ENCODE data around the gene ADAM10. TPM values are rescaled to one million over a fixed set of nuclear protein-coding genes. Genes with fewer than 3 reads are reported as not detected.

Gene ADAM10
- total RNA-seq, 1 donor from 2014 or later, result 48.1 TPM

- TF ChIP-seq POLR2A (IDR thresholded peaks at IDR 0.05) (no peak), POLR2AphosphoS5 (IDR thresholded peaks at IDR 0.05; ENCODE audit: insufficient read depth in 1 of 2, low read depth in 1 of 2) (no peak)
- TF ChIP-seq, protein P1, sequence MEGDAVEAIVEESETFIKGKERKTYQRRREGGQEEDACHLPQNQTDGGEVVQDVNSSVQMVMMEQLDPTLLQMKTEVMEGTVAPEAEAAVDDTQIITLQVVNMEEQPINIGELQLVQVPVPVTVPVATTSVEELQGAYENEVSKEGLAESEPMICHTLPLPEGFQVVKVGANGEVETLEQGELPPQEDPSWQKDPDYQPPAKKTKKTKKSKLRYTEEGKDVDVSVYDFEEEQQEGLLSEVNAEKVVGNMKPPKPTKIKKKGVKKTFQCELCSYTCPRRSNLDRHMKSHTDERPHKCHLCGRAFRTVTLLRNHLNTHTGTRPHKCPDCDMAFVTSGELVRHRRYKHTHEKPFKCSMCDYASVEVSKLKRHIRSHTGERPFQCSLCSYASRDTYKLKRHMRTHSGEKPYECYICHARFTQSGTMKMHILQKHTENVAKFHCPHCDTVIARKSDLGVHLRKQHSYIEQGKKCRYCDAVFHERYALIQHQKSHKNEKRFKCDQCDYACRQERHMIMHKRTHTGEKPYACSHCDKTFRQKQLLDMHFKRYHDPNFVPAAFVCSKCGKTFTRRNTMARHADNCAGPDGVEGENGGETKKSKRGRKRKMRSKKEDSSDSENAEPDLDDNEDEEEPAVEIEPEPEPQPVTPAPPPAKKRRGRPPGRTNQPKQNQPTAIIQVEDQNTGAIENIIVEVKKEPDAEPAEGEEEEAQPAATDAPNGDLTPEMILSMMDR (IDR thresholded peaks at IDR 0.05), result no peak
- no peaks in the 10 kb centered on the region for H3K4me1 ChIP-seq
- H3K9me3 ChIP-seq, result no peaks in the 10 kb centered on the region
- DNase-seq (ENCODE audit: extremely low spot score in 2 of 2), result no peak
- H3K27me3 ChIP-seq, result no peaks in the 10 kb centered on the region
- H3K4me3 ChIP-seq, result no peak overlapping the region
- peaks cover 0 to 5% of the 10 kb centered on the region in 2 donors for H3K36me3 ChIP-seq
- intact Hi-C loops (cut with DNase I), result no loop called here
- no peak overlapping the region for H3K27ac ChIP-seq
Observed at GRCh38 chr15:58602823-58603222, 146.7 kb downstream of the ADAM10 start.

- Histone ChIP-seq H3K4me3 (no peak overlapping the region), H3K9me3 (no peaks in the 10 kb centered on the region), H3K36me3 (peaks cover 0 to 15% of the 10 kb centered on the region in 2 donors), H3K4me1 (no peaks in the 10 kb centered on the region), H3K27ac (no peak overlapping the region), H3K27me3 (no peaks in the 10 kb centered on the region)
- TF ChIP-seq, protein P1 (IDR thresholded peaks at IDR 0.05), result no peak
- TF ChIP-seq POLR2A (IDR thresholded peaks at IDR 0.05), result no peak
- TF ChIP-seq POLR2AphosphoS5 (IDR thresholded peaks at IDR 0.05; ENCODE audit: insufficient read depth in 1 of 2, low read depth in 1 of 2), result no peak
- intact Hi-C loops (cut with DNase I), result no loop called here
- DNase-seq (ENCODE audit: extremely low spot score in 2 of 2), result no peak
Observed at GRCh38 chr15:58598829-58599210, 150.7 kb downstream of the ADAM10 start.

- Histone ChIP-seq H3K36me3 (peaks cover 0 to 15% of the 10 kb centered on the region in 2 donors), H3K27me3 (no peaks in the 10 kb centered on the region), H3K4me3 (no peak overlapping the region), H3K4me1 (no peaks in the 10 kb centered on the region), H3K9me3 (no peaks in the 10 kb centered on the region), H3K27ac (no peak overlapping the region)
- intact Hi-C loops (cut with DNase I), result no loop called here
- DNase-seq (ENCODE audit: extremely low spot score in 2 of 2), result no peak
- TF ChIP-seq, protein P1 (IDR thresholded peaks at IDR 0.05), result no peak
- no peak for TF ChIP-seq POLR2A (IDR thresholded peaks at IDR 0.05)
- no peak for TF ChIP-seq POLR2AphosphoS5 (IDR thresholded peaks at IDR 0.05; ENCODE audit: insufficient read depth in 1 of 2, low read depth in 1 of 2)
Observed at GRCh38 chr15:58597943-58598828, 151.3 kb downstream of the ADAM10 start.

GRCh38 chr15:58595516-58596263 is 153.8 kb downstream of the ADAM10 start:
- intact Hi-C loops (cut with DNase I), result no loop called here
- peaks cover 0 to 15% of the 10 kb centered on the region in 2 donors for H3K36me3 ChIP-seq

GRCh38 chr15:58594898-58595297 is 154.6 kb downstream of the ADAM10 start:
- no peaks in the 10 kb centered on the region for H3K27me3 ChIP-seq
- H3K36me3 ChIP-seq, result peaks cover 0 to 15% of the 10 kb centered on the region in 2 donors
- no peak for DNase-seq (ENCODE audit: extremely low spot score in 2 of 2)
- TF ChIP-seq POLR2A (IDR thresholded peaks at IDR 0.05) (no peak), POLR2AphosphoS5 (IDR thresholded peaks at IDR 0.05; ENCODE audit: insufficient read depth in 1 of 2, low read depth in 1 of 2) (no peak)
- TF ChIP-seq, protein P1 (IDR thresholded peaks at IDR 0.05), result no peak
- intact Hi-C loops (cut with DNase I), result no loop called here
- H3K27ac ChIP-seq, result no peak overlapping the region
- no peaks in the 10 kb centered on the region for H3K4me1 ChIP-seq
- no peaks in the 10 kb centered on the region for H3K9me3 ChIP-seq
- no peak overlapping the region for H3K4me3 ChIP-seq

More at GRCh38 chr15:58595516-58596263, 153.8 kb downstream of the ADAM10 start:
- H3K4me1 ChIP-seq, result no peaks in the 10 kb centered on the region
- no peaks in the 10 kb centered on the region for H3K9me3 ChIP-seq
- H3K27ac ChIP-seq, result no peak overlapping the region
- no peak for DNase-seq (ENCODE audit: extremely low spot score in 2 of 2)
- TF ChIP-seq POLR2A (IDR thresholded peaks at IDR 0.05) (no peak), POLR2AphosphoS5 (IDR thresholded peaks at IDR 0.05; ENCODE audit: insufficient read depth in 1 of 2, low read depth in 1 of 2) (no peak)
- no peaks in the 10 kb centered on the region for H3K27me3 ChIP-seq
- no peak overlapping the region for H3K4me3 ChIP-seq
